Stimulated activated naive CD8-positive, alpha-beta T cell treated with anti-CD3 and anti-CD28 coated beads, Interleukin-15, Interleukin-2, amounts not matched to agents 100 ng/mL and 50 ng/mL, for 24 hours (primary cell): ENCODE data around the gene KHNYN.

Source experiments
- H3K27ac Mint-ChIP-seq: one replicate; pipeline ENCODE4 v1.8.0; 2021; ENCODE audit warnings: mild to moderate bottlenecking, mixed read lengths
- H3K27me3 Mint-ChIP-seq: one replicate; pipeline ENCODE4 v1.8.0; 2021; ENCODE audit warnings: mixed read lengths
- H3K36me3 Mint-ChIP-seq: one replicate; pipeline ENCODE4 v1.8.0; 2021; ENCODE audit warnings: low read depth, mixed read lengths
- H3K4me1 Mint-ChIP-seq: one replicate; pipeline ENCODE4 v1.8.0; 2021; ENCODE audit warnings: low read depth, mixed read lengths
- H3K4me3 Mint-ChIP-seq: one replicate; pipeline ENCODE4 v1.8.0; 2021; ENCODE audit warnings: mild to moderate bottlenecking, mixed read lengths
- H3K9me3 Mint-ChIP-seq: one replicate; pipeline ENCODE4 v1.8.0; 2021; ENCODE audit warnings: mixed read lengths

Gene KHNYN

DNA sequence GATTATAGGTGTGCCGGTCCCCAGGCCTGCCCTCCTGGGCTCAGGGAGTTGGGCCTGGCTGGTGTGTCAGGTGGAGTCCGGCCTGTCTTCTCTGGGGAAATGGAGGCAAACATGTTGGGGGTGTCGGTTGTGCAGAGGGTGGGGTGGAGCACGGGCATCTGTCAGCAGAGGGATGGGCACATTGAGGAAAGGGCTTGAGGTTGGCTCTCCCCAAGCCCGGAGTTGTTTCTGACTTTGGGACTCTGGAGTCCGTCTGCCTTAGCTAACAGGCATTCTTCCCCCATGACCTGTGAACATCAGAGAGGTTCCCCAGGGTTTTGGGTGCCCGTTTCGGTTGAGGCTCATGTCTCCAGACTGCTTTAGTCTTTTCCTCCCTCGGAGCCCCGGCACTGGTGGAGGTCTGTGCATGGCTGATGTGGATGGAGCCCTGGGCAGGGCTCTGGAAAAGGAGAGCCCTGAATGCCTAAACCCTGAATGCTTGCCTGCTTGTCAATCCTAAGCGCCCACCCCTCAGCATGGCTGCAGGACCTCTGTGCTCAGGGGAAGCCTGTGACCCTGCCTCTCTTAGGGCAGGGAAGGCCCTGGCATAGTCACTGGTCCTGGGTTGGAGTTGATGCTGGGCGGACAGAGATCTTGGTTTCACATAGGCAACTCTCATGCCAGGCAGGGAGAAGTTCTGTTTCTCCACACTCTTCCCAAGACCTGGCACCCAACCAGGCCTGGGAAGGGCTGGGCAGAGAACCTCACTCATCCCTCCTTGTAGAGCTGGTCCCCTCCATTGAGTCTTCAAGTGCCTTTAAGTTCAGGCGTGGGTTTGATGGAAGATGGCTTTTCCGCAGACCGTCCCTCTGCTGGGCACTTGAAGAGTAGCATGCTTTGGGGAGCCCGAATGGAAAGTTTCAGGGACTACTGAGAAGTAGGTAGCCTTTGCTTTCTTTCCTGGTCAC, 18.0 kb upstream of the KHNYN start:
- no peaks in the 10 kb centered on the region for H3K9me3 Mint-ChIP-seq
- no peaks in the 10 kb centered on the region for H3K27me3 Mint-ChIP-seq
- no peaks in the 10 kb centered on the region for H3K36me3 Mint-ChIP-seq
- no peak overlapping the region for H3K27ac Mint-ChIP-seq
- no peaks in the 10 kb centered on the region for H3K4me1 Mint-ChIP-seq
- H3K4me3 Mint-ChIP-seq, result no peak overlapping the region

DNA sequence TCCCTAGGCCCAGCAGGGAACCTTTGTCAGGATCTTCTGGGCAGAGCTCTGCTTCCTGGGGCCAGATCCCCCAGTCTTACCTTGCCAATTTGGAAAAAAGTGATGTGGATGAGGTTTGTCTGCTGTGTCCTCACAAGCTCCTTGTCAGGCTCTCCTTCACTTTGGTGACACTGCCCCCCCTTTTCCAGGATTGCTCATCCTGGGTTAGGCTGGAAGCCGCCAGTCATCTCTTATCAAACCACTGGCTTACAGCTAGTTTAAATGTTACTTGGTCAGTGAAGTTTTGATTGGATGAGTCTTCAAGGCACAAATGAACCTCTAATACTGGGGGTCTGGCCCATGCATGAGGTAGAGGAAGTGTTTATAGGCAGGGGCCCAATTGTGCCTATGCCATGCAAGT, 15.7 kb upstream of the KHNYN start:
- Mint-ChIP-seq H3K27me3 (peaks cover 5% of the 10 kb centered on the region), H3K4me3 (no peak overlapping the region), H3K36me3 (no peaks in the 10 kb centered on the region), H3K4me1 (no peaks in the 10 kb centered on the region), H3K9me3 (no peaks in the 10 kb centered on the region), H3K27ac (no peak overlapping the region)

DNA sequence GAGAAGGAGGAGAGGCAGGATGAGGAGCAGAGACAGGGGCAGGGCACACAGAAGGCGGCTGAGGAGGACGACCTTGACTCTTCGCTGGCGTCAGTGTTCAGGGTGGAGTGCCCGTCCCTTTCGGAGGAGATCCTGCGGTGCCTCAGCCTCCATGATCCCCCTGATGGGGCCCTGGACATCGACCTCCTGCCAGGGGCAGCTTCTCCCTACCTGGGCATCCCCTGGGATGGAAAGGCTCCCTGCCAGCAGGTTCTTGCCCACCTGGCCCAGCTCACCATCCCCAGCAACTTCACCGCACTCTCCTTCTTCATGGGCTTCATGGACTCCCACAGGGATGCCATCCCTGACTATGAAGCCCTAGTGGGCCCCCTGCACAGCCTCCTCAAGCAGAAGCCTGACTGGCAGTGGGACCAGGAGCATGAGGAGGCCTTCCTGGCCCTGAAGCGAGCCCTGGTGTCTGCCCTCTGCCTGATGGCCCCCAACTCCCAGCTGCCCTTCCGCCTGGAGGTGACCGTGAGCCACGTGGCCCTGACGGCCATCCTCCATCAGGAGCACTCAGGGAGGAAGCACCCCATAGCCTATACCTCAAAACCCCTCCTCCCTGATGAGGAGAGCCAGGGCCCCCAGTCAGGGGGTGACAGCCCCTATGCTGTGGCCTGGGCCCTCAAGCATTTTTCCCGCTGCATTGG, 14.9 kb upstream of the KHNYN start:
- H3K27ac Mint-ChIP-seq, result no peak overlapping the region
- no peaks in the 10 kb centered on the region for H3K9me3 Mint-ChIP-seq

DNA sequence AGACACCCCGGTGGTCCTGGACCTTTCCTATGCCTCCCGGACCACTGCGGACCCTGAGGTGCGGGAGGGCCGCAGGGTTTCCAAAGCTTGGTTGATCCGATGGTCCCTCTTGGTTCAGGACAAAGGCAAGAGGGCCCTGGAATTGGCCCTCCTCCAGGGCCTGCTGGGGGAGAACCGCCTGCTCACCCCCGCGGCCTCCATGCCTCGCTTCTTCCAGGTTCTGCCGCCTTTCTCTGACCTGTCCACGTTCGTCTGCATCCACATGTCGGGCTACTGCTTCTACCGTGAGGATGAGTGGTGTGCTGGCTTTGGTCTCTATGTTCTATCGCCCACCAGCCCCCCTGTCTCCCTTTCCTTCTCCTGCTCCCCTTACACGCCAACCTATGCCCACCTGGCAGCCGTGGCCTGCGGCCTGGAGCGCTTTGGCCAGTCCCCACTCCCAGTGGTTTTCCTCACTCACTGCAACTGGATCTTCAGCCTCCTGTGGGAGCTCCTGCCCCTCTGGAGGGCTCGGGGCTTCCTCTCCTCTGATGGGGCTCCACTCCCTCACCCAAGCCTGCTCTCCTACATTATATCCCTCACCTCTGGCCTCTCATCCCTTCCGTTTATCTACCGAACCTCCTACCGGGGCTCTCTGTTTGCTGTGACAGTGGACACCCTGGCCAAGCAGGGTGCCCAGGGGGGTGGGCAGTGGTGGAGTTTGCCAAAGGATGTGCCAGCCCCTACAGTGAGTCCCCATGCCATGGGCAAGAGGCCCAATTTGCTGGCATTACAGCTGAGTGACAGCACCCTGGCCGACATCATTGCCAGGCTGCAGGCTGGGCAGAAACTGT, 14.1 kb upstream of the KHNYN start:
- Mint-ChIP-seq H3K27ac (no peak overlapping the region), H3K36me3 (no peaks in the 10 kb centered on the region), H3K4me1 (no peaks in the 10 kb centered on the region), H3K4me3 (no peak overlapping the region), H3K27me3 (peaks cover 8% of the 10 kb centered on the region), H3K9me3 (no peaks in the 10 kb centered on the region)

More for the DNA sequence above, 14.9 kb upstream of the KHNYN start:
- H3K4me1 Mint-ChIP-seq, result no peaks in the 10 kb centered on the region
- H3K36me3 Mint-ChIP-seq, result no peaks in the 10 kb centered on the region
- H3K4me3 Mint-ChIP-seq, result no peak overlapping the region
- H3K27me3 Mint-ChIP-seq, result peaks cover 8% of the 10 kb centered on the region

DNA sequence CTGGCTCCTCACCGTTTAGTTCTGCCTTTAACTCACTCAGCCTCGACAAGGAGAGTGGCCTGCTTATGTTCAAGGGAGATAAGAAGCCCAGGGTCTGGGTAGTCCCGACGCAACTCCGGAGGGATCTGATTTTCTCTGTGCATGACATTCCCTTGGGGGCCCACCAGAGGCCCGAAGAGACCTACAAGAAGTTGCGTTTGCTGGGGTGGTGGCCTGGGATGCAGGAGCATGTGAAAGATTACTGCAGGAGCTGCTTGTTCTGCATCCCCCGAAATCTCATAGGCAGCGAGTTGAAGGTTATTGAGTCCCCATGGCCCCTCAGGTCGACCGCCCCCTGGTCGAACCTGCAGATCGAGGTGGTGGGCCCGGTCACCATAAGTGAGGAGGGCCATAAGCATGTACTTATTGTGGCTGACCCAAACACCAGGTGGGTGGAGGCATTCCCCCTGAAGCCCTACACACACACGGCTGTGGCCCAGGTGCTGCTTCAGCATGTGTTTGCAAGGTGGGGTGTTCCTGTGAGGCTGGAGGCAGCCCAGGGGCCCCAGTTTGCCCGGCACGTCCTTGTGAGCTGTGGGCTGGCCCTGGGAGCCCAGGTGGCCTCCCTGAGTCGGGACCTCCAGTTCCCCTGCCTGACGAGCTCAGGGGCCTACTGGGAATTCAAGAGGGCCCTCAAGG, 13.4 kb upstream of the KHNYN start:
- Mint-ChIP-seq H3K27me3 (peaks cover 8% of the 10 kb centered on the region), H3K36me3 (no peaks in the 10 kb centered on the region)

DNA sequence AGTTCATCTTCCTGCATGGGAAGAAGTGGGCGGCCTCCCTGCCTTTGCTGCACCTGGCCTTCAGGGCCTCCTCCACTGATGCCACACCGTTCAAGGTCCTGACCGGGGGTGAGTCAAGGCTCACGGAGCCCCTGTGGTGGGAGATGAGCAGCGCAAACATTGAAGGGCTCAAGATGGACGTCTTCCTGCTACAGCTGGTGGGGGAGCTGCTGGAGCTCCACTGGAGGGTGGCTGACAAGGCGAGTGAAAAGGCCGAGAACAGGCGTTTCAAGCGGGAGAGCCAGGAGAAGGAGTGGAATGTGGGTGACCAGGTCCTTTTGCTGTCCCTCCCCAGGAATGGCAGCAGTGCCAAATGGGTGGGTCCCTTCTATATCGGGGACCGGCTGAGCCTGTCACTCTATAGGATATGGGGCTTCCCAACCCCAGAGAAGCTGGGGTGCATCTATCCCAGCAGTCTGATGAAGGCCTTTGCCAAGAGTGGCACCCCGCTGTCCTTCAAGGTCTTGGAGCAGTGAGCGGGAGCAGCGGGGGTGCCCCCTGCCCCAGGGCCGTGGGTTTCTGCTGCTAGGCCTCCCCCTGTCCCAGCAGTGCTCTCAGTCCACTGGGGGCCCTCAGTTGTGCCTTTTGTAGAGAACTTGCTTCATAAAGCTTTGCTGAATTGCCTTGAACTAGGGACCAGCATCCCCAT, 12.7 kb upstream of the KHNYN start:
- Mint-ChIP-seq H3K9me3 (no peaks in the 10 kb centered on the region), H3K27me3 (peaks cover 8% of the 10 kb centered on the region), H3K27ac (no peak overlapping the region), H3K4me1 (no peaks in the 10 kb centered on the region), H3K4me3 (no peak overlapping the region), H3K36me3 (no peaks in the 10 kb centered on the region)

More for the DNA sequence above, 13.4 kb upstream of the KHNYN start:
- no peaks in the 10 kb centered on the region for H3K4me1 Mint-ChIP-seq
- no peak overlapping the region for H3K27ac Mint-ChIP-seq
- H3K4me3 Mint-ChIP-seq, result no peak overlapping the region
- H3K9me3 Mint-ChIP-seq, result no peaks in the 10 kb centered on the region

DNA sequence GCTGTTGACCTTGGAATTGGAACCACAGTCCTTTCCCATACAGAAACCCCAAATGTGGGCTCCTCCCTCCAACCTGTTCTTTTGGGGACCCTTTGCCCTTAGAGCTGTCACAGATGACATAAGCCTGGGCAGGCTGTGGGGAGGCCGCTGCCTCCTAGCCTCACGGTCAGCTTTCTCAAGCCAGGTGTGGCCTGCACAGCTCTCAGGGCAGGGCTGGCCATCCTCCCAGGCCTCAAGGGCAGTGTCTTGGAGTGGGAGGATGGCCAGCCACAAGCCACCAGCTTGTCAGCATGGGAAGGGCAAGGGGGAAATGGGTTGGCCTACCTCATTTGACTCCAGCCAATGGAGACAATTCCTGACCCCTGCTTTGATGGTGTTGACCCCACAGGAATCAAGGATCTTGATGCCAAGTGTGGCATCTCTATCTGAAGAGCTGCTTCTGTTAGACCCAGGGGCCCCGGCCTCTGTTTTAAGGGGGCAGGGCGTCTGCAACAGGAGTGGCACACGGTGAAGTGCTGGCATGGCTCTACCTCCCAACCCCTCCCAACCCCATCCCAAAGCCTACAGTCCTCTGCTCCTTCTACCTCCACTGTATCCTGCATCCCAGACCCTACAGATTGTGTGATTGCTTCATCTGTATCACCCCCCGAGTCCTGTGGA, 11.8 kb upstream of the KHNYN start:
- no peaks in the 10 kb centered on the region for H3K4me1 Mint-ChIP-seq
- no peak overlapping the region for H3K4me3 Mint-ChIP-seq
- peaks cover 8% of the 10 kb centered on the region for H3K27me3 Mint-ChIP-seq
- no peaks in the 10 kb centered on the region for H3K9me3 Mint-ChIP-seq
- H3K27ac Mint-ChIP-seq, result no peak overlapping the region
- no peaks in the 10 kb centered on the region for H3K36me3 Mint-ChIP-seq

DNA sequence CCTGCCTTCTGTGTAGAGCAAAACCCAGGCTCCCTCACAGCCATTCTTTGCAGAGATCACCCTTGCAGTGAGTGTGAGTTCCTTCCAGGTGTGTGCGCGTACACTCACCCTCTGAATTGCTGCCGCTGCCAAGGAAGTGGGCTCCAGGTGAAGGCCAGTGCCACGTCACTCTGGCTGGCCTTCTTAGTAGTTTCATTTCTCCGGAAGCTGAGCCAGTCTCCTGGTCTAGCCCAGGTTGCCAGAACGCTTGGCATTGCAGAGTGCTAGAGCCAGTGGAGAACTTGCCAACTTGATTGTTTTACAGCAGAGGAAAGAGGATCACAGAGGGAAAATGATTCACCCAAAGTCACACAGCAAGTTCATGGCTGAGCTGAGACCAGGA, 11.3 kb upstream of the KHNYN start:
- H3K36me3 Mint-ChIP-seq, result no peaks in the 10 kb centered on the region
- H3K9me3 Mint-ChIP-seq, result no peaks in the 10 kb centered on the region
- no peak overlapping the region for H3K27ac Mint-ChIP-seq
- H3K4me1 Mint-ChIP-seq, result no peaks in the 10 kb centered on the region
- H3K27me3 Mint-ChIP-seq, result peaks cover 8% of the 10 kb centered on the region
- no peak overlapping the region for H3K4me3 Mint-ChIP-seq

DNA sequence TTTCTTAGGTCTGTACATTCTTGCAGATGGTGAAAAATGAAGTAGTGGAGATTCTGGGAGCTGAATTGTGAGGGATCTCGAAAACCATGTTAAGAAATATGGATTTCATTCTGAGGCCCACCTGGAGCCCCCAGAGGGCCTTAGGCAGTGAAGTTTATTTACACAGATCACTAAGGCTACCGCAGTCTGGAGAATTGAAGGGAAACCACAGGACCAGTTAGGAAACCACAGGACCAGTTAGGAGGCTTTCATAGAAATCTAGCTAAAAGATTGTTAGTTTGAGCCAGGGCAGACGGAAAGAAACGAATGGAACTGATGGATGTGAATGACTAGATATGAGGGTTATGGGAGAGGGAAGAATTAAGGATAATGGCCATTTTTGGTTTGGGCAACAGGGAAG, 7.5 kb upstream of the KHNYN start:
- H3K9me3 Mint-ChIP-seq, result no peaks in the 10 kb centered on the region
- peaks cover 17% of the 10 kb centered on the region for H3K4me1 Mint-ChIP-seq
- H3K4me3 Mint-ChIP-seq, result no peak overlapping the region
- H3K27me3 Mint-ChIP-seq, result peaks cover 8% of the 10 kb centered on the region
- no peak overlapping the region for H3K27ac Mint-ChIP-seq
- no peaks in the 10 kb centered on the region for H3K36me3 Mint-ChIP-seq

DNA sequence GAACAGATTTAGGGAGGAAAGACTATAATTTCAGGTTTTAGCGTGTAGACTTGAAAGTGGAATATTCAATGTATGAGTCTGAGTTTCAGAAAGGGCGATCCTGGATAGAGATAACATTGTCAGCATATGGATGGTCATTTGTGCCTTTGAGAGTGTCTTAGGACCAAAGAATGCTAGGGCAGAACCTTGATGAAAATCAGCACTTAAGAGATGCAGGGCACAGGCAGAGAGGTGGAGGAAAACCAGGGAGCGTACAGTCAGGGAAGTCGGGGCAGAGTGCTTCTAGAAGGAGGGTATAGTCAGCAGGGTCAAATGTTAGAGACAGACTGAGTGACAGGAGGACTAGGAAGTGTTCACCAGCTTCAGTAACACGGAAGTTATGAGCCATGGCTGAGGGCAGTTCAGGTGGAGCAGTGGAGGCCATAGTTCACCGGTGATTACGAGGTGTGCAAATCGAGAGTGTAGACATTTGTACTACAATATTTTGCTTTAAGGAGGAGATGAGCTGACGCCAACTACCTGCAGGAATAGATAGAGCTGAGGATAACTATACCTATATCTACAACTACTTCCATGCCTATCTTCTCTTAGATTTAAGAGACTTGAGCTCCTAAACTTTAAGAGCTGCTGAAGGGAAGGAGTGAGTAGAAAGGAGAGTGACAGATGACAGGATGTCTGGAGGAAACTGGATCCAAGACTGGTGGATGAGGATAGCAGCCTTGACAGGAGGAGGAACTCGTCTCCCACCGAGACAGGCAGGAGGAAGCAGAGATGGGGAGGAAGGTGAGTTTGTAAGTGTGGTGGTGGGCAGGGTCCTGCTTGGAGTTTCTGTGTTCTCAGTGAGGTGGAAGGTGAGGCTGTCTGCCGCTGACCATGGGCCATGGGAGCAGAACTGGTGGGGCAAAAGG, 6.8 kb upstream of the KHNYN start:
- Mint-ChIP-seq H3K4me1 (peaks cover 20% of the 10 kb centered on the region), H3K27ac (no peak overlapping the region), H3K9me3 (no peaks in the 10 kb centered on the region), H3K27me3 (peaks cover 8% of the 10 kb centered on the region), H3K4me3 (no peak overlapping the region), H3K36me3 (no peaks in the 10 kb centered on the region)

DNA sequence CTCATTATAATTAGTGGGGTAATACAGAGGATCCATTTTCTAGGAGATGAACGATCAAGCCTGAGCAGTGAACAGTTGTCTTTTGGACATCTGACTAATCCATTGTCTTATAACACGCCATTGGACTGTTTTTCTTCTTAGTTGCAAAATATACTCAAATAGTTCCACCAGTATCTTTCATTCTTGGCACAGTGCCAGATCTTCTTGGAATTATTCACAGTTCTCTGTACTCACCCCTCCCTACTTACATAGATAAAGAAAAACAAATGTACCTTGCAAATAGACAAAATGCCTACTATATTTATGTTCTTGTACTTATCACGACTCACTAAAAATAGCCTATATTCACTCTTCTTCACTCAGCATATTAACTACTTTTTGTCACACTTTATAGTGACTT, 4.0 kb upstream of the KHNYN start:
- no peaks in the 10 kb centered on the region for H3K27me3 Mint-ChIP-seq
- peak overlapping the region; percentile 19 for H3K27ac Mint-ChIP-seq
- no peaks in the 10 kb centered on the region for H3K9me3 Mint-ChIP-seq
- peaks cover 28% of the 10 kb centered on the region for H3K4me1 Mint-ChIP-seq
- H3K36me3 Mint-ChIP-seq, result no peaks in the 10 kb centered on the region
- H3K4me3 Mint-ChIP-seq, result no peak overlapping the region

DNA sequence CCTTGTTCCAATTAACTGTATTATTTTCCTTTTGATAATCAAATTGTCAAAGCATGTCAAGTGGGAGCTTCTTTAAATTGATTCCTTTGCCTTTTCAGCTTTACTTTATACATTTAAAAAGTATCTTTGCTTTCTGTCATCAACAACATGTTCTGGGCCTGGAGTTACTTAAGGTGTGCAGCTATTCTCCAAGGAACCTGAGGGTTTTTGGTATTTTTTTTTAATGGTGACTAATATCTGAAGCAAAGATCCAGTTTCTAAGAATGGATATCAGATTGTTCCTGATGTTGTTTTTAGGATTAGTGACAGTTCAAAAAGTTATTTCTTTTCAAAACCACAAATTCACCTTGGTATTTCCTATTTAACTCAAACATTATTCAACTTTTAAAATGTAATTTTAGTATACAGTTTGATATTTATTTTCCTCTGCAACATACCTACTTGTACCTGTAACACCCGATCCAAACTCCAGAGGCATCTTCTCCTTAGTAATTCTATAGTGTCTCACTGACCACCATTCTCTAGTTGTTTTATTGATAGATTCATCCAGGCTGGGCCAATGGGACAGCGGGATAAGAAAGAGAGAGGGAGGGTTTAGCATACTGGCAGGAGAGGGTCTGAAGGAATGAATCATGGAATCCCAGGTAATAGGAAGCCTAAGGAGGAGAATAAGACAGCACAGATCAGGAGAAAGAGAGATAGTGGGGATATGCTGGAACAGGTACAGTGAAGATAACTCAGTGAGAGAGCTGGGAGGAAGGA, 3.4 kb upstream of the KHNYN start:
- Mint-ChIP-seq H3K36me3 (peaks cover under 1% of the 10 kb centered on the region), H3K9me3 (no peaks in the 10 kb centered on the region), H3K27ac (no peak overlapping the region), H3K27me3 (no peaks in the 10 kb centered on the region), H3K4me1 (peaks cover 33% of the 10 kb centered on the region), H3K4me3 (no peak overlapping the region)
